Left lung (tissue), 10 donors: Measurements from ENCODE around the gene GPR107. TPM values are rescaled to one million over a fixed set of nuclear protein-coding genes. Genes with fewer than 3 reads are reported as not detected.

Experiments
- ATAC-seq: fragments of 200-7000 bp; cut with Tn5 transposase; one replicate; pipeline ENCODE4 v1.9.1; 2020; ENCODE audit warnings: moderate library complexity
- DNase-seq, 4 donors: peaks; one replicate each; pipeline ENCODE4 v3.0.0-alpha.2; 2013 to 2020
- H3K27ac ChIP-seq, 2 donors: fragments of 200-600 bp; sonication (generic) in 1 of 2; one replicate each; pipeline versions ENCODE4 v1.5.0 to v1.8.0; 2020 to 2021
- H3K27me3 ChIP-seq, 2 donors: fragments of 200-600 bp; sonication (generic) in 1 of 2; one replicate each; pipeline versions ENCODE4 v1.5.0 to v1.8.0; 2020 to 2021
- H3K36me3 ChIP-seq, 2 donors: fragments of 200-600 bp; sonication (generic) in 1 of 2; one replicate each; pipeline versions ENCODE4 v1.5.0 to v1.8.0; 2020 to 2021
- H3K4me1 ChIP-seq, 2 donors: fragments of 200-600 bp; one replicate each; pipeline ENCODE4 v1.8.0; 2021
- H3K4me3 ChIP-seq, 2 donors: fragments of 200-600 bp; sonication (generic) in 1 of 2; one replicate each; pipeline versions ENCODE4 v1.5.0 to v1.8.0; 2020 to 2021; ENCODE audit warnings: mild to moderate bottlenecking in 1 of 2
- H3K9me3 ChIP-seq, 2 donors: fragments of 200-600 bp; sonication (generic) in 1 of 2; one replicate each; pipeline versions ENCODE4 v1.5.0 to v1.8.0; 2020 to 2021
- intact Hi-C, 2 donors: fragments of 100-400 bp; cut with DNase I; formaldehyde crosslinking; loops; one replicate each; pipeline versions ENCODE4 v1.11.2 to v1.14.2; 2022
- polyA plus RNA-seq, 6 donors: library from polyadenylated mRNA; unstranded; fragments of 120-200 nt; gene quantifications; one replicate each; pipeline ENCODE4 v1.2.1, GENCODE V29; 2013; ENCODE audit not compliant: insufficient read length in 6 of 6
- total RNA-seq, 2 donors: library from RNA; stranded (reverse); fragmentation: NEBNext Ultra II Directional; extraction: Animal tissue kit (Norgen Biotek cat#: 25700); gene quantifications; one replicate each; pipeline ENCODE4 v1.2.1, GENCODE V29; 2021
- TF ChIP-seq, protein P1 (sequence below), 2 donors: fragments of 200-600 bp; sonication (generic) in 1 of 2; IDR thresholded peaks; one replicate each; pipeline versions ENCODE4 v1.5.0 to v1.8.0; 2021; ENCODE audit warnings: antibody characterized with exemption in 2 of 2
- donor health status: DM: no; HTN: yes; CAD: no.
- donor health status: DM: no; HTN: no; CAD: no.

Gene GPR107
- total and polyA plus RNA-seq, 8 donors: 43.0 to 52.4 (median 47.6) TPM

DNA sequence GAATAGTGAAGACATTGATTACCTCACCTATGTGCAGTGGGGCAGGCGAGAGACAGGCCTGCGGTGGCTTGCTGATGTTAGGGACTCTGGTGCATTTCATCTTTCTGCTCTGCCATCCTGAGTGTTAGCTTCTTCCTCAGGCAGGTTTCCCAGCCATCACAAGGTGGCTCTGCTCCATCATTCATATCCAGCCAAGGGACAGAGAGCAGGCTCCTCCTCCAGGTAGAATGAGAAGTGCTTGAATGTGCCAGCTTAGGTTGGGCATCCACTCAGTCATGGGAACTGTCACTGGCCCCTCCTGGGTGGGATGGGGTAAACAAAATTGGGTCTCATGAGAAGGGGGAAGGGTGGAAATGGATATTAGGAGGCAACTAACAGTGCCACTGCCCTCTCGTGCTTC lies 24.8 kb downstream of the GPR107 start:
- no peak for DNase-seq
- ATAC-seq: no peak
- Histone ChIP-seq H3K27me3 (no peaks in the 10 kb centered on the region), H3K4me1 (peaks cover 8 to 20% of the 10 kb centered on the region in 2 donors), H3K9me3 (no peaks in the 10 kb centered on the region), H3K36me3 (peaks cover 0 to 81% of the 10 kb centered on the region in 2 donors), H3K27ac (no peak overlapping the region), H3K4me3 (no peak overlapping the region)
- TF ChIP-seq, protein P1, sequence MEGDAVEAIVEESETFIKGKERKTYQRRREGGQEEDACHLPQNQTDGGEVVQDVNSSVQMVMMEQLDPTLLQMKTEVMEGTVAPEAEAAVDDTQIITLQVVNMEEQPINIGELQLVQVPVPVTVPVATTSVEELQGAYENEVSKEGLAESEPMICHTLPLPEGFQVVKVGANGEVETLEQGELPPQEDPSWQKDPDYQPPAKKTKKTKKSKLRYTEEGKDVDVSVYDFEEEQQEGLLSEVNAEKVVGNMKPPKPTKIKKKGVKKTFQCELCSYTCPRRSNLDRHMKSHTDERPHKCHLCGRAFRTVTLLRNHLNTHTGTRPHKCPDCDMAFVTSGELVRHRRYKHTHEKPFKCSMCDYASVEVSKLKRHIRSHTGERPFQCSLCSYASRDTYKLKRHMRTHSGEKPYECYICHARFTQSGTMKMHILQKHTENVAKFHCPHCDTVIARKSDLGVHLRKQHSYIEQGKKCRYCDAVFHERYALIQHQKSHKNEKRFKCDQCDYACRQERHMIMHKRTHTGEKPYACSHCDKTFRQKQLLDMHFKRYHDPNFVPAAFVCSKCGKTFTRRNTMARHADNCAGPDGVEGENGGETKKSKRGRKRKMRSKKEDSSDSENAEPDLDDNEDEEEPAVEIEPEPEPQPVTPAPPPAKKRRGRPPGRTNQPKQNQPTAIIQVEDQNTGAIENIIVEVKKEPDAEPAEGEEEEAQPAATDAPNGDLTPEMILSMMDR (IDR thresholded peaks at IDR 0.05): no peak
- intact Hi-C loops: no loop called here

DNA sequence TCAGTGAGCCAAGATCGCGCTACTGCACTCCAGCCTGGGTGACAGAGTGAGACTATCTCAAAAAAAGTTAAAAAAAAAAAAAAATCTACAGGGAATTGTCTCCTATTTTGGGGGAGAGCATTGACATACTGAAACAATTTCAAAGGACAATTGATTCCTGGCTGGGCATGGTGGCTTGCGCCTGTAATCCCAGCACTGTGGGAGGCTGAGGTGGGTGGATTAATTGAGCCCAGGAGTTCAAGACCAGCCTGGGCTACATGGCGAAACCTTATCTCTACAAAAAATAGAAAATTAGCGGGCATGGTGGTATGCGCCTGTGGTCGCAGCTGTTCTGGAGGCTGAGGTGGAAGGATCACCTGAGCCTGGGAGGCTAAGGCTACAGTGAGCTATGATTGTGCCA lies 30.6 kb downstream of the GPR107 start:
- Histone ChIP-seq H3K27me3 (no peaks in the 10 kb centered on the region), H3K9me3 (no peaks in the 10 kb centered on the region), H3K4me3 (no peak overlapping the region), H3K36me3 (peaks cover 0 to 89% of the 10 kb centered on the region in 2 donors), H3K27ac (no peak overlapping the region), H3K4me1 (no peaks in the 10 kb centered on the region)
- TF ChIP-seq, protein P1 (IDR thresholded peaks at IDR 0.05): no peak
- DNase-seq (no peak), ATAC-seq (no peak)
- intact Hi-C loops: no loop called here

DNA sequence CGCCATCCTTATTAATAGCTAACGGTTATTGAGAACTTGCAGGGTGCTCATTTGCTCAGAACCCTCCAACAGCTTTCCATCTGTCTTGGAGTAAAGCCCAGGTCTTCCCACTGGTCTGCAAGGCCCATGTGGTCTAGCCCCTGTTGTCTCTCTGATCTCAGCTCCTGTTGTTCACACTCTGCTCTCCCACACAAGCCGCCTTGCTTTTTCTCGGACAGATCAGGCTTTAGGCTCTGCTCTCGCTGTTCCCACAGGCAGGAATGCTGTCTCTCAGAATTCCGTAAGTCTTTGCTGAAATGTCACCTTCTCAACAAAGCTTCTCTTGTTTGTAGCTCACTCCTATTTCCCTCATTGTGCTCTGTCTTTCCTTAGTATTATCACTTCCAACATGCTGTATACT lies 34.3 kb downstream of the GPR107 start:
- no peak for ATAC-seq
- Histone ChIP-seq H3K36me3 (peaks cover 0 to 85% of the 10 kb centered on the region in 2 donors), H3K4me1 (no peaks in the 10 kb centered on the region), H3K27ac (no peak overlapping the region), H3K27me3 (no peaks in the 10 kb centered on the region), H3K9me3 (no peaks in the 10 kb centered on the region), H3K4me3 (no peak overlapping the region)
- DNase-seq: no peak
- TF ChIP-seq, protein P1 (IDR thresholded peaks at IDR 0.05): no peak
- intact Hi-C loops: no loop called here

DNA sequence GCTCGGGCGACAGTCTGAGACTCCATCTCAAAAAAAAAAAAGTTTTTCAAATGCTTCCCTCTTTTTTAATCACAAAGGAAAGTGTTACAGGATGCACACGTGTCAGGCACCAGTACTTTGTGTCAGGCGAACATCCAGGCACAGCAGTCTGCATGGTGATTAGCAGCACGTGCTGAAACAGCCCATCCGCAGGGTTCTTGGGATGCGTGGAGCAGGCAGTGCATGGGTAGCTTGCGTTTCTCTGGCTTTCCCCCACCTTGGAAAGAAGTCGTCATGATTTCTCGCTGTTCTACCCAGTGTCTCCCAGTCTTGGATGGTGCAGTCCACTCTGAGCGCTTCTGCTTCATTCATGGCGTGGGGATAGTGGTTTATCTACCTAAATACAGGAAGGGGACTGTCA lies 35.4 kb downstream of the GPR107 start:
- Histone ChIP-seq H3K9me3 (no peaks in the 10 kb centered on the region), H3K4me3 (no peak overlapping the region), H3K36me3 (peaks cover 0 to 85% of the 10 kb centered on the region in 2 donors), H3K27ac (no peak overlapping the region), H3K27me3 (no peaks in the 10 kb centered on the region), H3K4me1 (no peaks in the 10 kb centered on the region)
- intact Hi-C loops: no loop called here
- no peak for DNase-seq
- no peak for ATAC-seq
- TF ChIP-seq, protein P1 (IDR thresholded peaks at IDR 0.05): no peak

DNA sequence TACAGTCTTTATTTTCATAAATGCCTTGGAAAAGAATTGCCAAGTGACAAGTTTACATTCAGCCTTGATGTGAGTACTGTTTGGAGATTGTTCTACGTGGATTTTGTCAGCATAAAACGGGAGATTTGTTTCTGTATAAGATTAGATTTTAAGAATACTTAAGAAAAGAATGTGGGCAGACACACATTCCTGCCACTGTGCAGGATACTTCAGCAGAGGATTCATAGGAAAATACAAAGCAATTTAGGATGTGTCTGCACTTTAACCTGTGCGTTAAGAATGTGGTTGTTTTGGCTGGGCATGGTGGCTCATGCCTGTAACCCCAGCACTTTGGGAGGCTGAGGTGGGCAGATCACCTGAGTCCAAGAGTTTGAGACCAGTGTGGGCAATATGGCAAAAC lies 37.2 kb downstream of the GPR107 start:
- H3K36me3 ChIP-seq: peaks cover 0 to 93% of the 10 kb centered on the region in 2 donors
- no peaks in the 10 kb centered on the region for H3K9me3 ChIP-seq
- no peaks in the 10 kb centered on the region for H3K4me1 ChIP-seq
- DNase-seq: no peak
- TF ChIP-seq, protein P1 (IDR thresholded peaks at IDR 0.05): no peak
- intact Hi-C loops: no loop called here
- no peak overlapping the region for H3K27ac ChIP-seq
- no peak overlapping the region for H3K4me3 ChIP-seq
- peak; percentile 67 for ATAC-seq
- no peaks in the 10 kb centered on the region for H3K27me3 ChIP-seq
